Stimulated activated CD8-positive, alpha-beta memory T cell treated with anti-CD3 and anti-CD28 coated beads, Interleukin-4, amount 100 ng/mL, for 48 hours (primary cell): ENCODE results near the gene DSP.
A peak's percentile ranks its signal among the peaks of the same experiment; 100 is the strongest.

Experiments used
- DNase-seq: peaks from one replicate; pipeline ENCODE4 v3.0.0-alpha.2; 2020

The DSP gene

GRCh38 chr6:7615611-7616383 lies 74.3 kb downstream of the DSP start:
- peak; percentile 42 for DNase-seq

- DNase-seq = no peak
These were observed 76.6 kb downstream of the DSP start for GRCh38 chr6:7617801-7618764.

GRCh38 chr6:7621761-7622160 lies 80.3 kb downstream of the DSP start:
- DNase-seq = no peak

GRCh38 chr6:7624796-7625710 lies 83.6 kb downstream of the DSP start:
- no peak for DNase-seq

GRCh38 chr6:7628479-7628878 lies 87.0 kb downstream of the DSP start:
- no peak for DNase-seq

GRCh38 chr6:7628909-7629308 lies 87.4 kb downstream of the DSP start:
- no peak for DNase-seq

- no peak for DNase-seq
These were observed 87.8 kb downstream of the DSP start for GRCh38 chr6:7629321-7629720.

- DNase-seq = no peak
These were observed 89.3 kb downstream of the DSP start for GRCh38 chr6:7630792-7631191.

GRCh38 chr6:7631466-7631865 lies 90.0 kb downstream of the DSP start:
- no peak for DNase-seq

- DNase-seq = no peak
These were observed 91.2 kb downstream of the DSP start for GRCh38 chr6:7632501-7633290.

- DNase-seq = no peak
These were observed 91.9 kb downstream of the DSP start for GRCh38 chr6:7633361-7633760.

GRCh38 chr6:7636151-7636550 lies 94.7 kb downstream of the DSP start:
- DNase-seq = no peak
